Measurements from ENCODE around the gene TRIM28. TPM values are rescaled to one million over a fixed set of nuclear protein-coding genes. Genes with fewer than 3 reads are reported as not detected.

Gene TRIM28
- total RNA-seq, 1 donor from 2014 or later: 274 TPM

- Histone ChIP-seq H3K27ac (no peak overlapping the region), H3K4me1 (no peaks in the 10 kb centered on the region), H3K4me3 (no peak overlapping the region), H3K36me3 (peaks cover 0 to 25% of the 10 kb centered on the region in 2 donors), H3K9me3 (no peaks in the 10 kb centered on the region), H3K27me3 (no peaks in the 10 kb centered on the region)
- TF ChIP-seq POLR2AphosphoS5 (IDR thresholded peaks at IDR 0.05; ENCODE audit: insufficient read depth in 1 of 2, low read depth in 1 of 2): no peak
- TF ChIP-seq CTCF (IDR thresholded peaks at IDR 0.05): no peak
- intact Hi-C loops (cut with DNase I): no loop called here
- no peak for DNase-seq (ENCODE audit: extremely low spot score in 2 of 2)
These were observed 41.7 kb downstream of the TRIM28 start for GRCh38 chr19:58585442-58586132.

- no peak for TF ChIP-seq CTCF (IDR thresholded peaks at IDR 0.05)
- no peak for TF ChIP-seq POLR2AphosphoS5 (IDR thresholded peaks at IDR 0.05; ENCODE audit: insufficient read depth in 1 of 2, low read depth in 1 of 2)
- TF ChIP-seq POLR2A (IDR thresholded peaks at IDR 0.05): no peak
- intact Hi-C loops (cut with DNase I): no loop called here
- no peak overlapping the region for H3K27ac ChIP-seq
- H3K4me1 ChIP-seq: no peaks in the 10 kb centered on the region
- no peaks in the 10 kb centered on the region for H3K27me3 ChIP-seq
- DNase-seq (ENCODE audit: extremely low spot score in 2 of 2): no peak
- peaks cover 0 to 25% of the 10 kb centered on the region in 2 donors for H3K36me3 ChIP-seq
- no peak overlapping the region for H3K4me3 ChIP-seq
- no peaks in the 10 kb centered on the region for H3K9me3 ChIP-seq
These were observed 42.4 kb downstream of the TRIM28 start for GRCh38 chr19:58586133-58586765.

Small RNA genes within 50 kb of the gene (microRNA-seq; reads per million reads assigned to microRNA genes)
- gene MIR6807 (ENCODE audit: borderline number of aligned reads, borderline replicate concordance): not detected

Small RNA genes within 50 kb of the gene (small RNA-seq; reads per million reads assigned to genes)
- gene MIR6807 (not detected), gene RN7SL525P (not detected)

Other genes with a start within 250 kb of the TRIM28 start
- gene ERVK3-1, start 238.7 kb upstream of the TRIM28 start, total RNA-seq: 45.9 TPM
- 3.9 TPM for gene ZSCAN22, start 217.1 kb upstream of the TRIM28 start, total RNA-seq
- 48.9 TPM for gene A1BG, start 190.6 kb upstream of the TRIM28 start, total RNA-seq
- gene ZNF497, start 181.3 kb upstream of the TRIM28 start, total RNA-seq: 3.4 TPM
- gene ZNF837, start 163.0 kb upstream of the TRIM28 start, total RNA-seq: 1.2 TPM
- gene RPS5, start 156.8 kb upstream of the TRIM28 start, total RNA-seq: 1,974 TPM
- 0.98 TPM for gene RNF225, start 148.4 kb upstream of the TRIM28 start, total RNA-seq
- gene ZNF584, start 135.4 kb upstream of the TRIM28 start, total RNA-seq: 16.7 TPM
- 5.2 TPM for gene ZNF132, start 103.9 kb upstream of the TRIM28 start, total RNA-seq
- 4.2 TPM for gene ZNF324B, start 92.4 kb upstream of the TRIM28 start, total RNA-seq
- 17.2 TPM for gene ZNF324, start 77.0 kb upstream of the TRIM28 start, total RNA-seq
- gene ZNF446, start 67.7 kb upstream of the TRIM28 start, total RNA-seq: 10.6 TPM
- 35.8 TPM for gene SLC27A5, start 32.1 kb upstream of the TRIM28 start, total RNA-seq
- gene ZBTB45, start 24.3 kb upstream of the TRIM28 start, total RNA-seq: 14.0 TPM
- 76.4 TPM for gene CHMP2A, start 11.0 kb downstream of the TRIM28 start, total RNA-seq
- 33.6 TPM for gene UBE2M, start 14.5 kb downstream of the TRIM28 start, total RNA-seq
- 32.2 TPM for gene MZF1, start 29.3 kb downstream of the TRIM28 start, total RNA-seq